ENCODE data around the gene IPO13.
A peak's percentile ranks its signal among the peaks of the same experiment; 100 is the strongest.

Gene IPO13

DNA sequence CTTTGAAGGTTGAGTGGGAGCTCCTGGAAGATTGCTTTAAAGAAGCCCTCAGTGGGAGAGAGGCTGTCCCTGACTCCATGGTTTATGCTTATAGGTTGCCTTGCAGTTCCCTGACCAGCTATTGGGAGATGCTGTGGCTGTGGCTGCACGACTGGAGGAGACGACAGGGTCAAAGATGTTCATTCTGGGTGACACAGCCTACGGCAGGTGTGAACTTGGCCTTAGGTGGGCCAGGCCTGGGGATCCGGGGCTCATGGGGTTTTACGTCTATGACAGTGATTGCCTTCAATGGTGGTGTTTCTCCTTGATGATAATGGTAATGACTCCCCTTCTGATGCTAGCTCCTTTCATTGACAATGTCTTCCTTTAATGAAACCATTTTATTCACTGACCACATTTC, 23.8 kb downstream of the IPO13 start:
- no peak for DNase-seq (ENCODE audit: low read depth)
- in situ Hi-C loops (cut with HindIII; ENCODE audit: low sequenced_read_pairs), result loop anchor here (5.0 to 10.0 kb wide), 2 partner anchors 54 to 203 kb away; no protein-coding TSS in a partner anchor
- TF ChIP-seq, protein P1, sequence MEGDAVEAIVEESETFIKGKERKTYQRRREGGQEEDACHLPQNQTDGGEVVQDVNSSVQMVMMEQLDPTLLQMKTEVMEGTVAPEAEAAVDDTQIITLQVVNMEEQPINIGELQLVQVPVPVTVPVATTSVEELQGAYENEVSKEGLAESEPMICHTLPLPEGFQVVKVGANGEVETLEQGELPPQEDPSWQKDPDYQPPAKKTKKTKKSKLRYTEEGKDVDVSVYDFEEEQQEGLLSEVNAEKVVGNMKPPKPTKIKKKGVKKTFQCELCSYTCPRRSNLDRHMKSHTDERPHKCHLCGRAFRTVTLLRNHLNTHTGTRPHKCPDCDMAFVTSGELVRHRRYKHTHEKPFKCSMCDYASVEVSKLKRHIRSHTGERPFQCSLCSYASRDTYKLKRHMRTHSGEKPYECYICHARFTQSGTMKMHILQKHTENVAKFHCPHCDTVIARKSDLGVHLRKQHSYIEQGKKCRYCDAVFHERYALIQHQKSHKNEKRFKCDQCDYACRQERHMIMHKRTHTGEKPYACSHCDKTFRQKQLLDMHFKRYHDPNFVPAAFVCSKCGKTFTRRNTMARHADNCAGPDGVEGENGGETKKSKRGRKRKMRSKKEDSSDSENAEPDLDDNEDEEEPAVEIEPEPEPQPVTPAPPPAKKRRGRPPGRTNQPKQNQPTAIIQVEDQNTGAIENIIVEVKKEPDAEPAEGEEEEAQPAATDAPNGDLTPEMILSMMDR (IDR thresholded peaks at IDR 0.05; ENCODE audit: low read depth, low read length, missing control alignments), result no peak
- H3K4me3 ChIP-seq (ENCODE audit: low read depth, low read length), result peak overlapping the region; percentile 96

GRCh38 chr1:43970911-43971310, 24.2 kb downstream of the IPO13 start:
- in situ Hi-C loops (cut with HindIII; ENCODE audit: low sequenced_read_pairs), result loop anchor here (5.0 to 10.0 kb wide), 2 partner anchors 54 to 204 kb away; no protein-coding TSS in a partner anchor
- TF ChIP-seq, protein P1 (IDR thresholded peaks at IDR 0.05; ENCODE audit: low read depth, low read length, missing control alignments), result no peak
- no peak for DNase-seq (ENCODE audit: low read depth)
- peak overlapping the region; percentile 96 for H3K4me3 ChIP-seq (ENCODE audit: low read depth, low read length)

DNA sequence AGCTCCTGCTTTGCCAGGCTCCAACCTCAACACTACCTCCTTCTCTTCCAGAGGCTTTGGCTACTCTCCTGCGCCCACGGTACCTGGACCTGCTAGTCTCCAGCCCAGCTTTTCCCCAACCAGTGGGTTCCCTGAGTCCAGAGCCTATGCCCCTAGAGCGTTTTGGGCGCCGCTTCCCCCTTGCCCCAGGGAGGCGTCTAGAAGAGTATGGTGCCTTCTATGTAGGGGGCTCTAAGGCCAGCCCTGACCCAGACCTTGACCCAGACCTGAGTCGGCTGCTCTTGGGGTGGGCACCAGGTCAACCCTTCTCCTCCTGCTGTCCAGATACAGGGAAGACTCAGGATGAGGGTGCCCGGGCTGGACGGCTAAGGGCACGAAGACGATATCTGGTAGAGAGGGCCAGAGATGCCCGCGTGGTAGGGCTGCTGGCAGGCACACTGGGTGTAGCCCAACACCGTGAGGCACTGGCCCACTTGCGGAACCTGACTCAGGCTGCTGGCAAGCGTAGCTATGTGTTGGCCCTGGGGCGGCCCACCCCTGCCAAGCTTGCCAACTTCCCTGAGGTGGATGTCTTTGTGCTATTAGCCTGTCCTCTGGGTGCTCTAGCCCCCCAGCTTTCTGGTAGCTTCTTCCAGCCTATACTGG, 24.7 kb downstream of the IPO13 start:
- H3K4me3 ChIP-seq (ENCODE audit: low read depth, low read length), result no peak overlapping the region
- TF ChIP-seq, protein P1 (IDR thresholded peaks at IDR 0.05; ENCODE audit: low read depth, low read length, missing control alignments), result no peak
- no peak for DNase-seq (ENCODE audit: low read depth)
- in situ Hi-C loops (cut with HindIII; ENCODE audit: low sequenced_read_pairs), result loop anchor here (5.0 to 10.0 kb wide), 2 partner anchors 53 to 204 kb away; no protein-coding TSS in a partner anchor

DNA sequence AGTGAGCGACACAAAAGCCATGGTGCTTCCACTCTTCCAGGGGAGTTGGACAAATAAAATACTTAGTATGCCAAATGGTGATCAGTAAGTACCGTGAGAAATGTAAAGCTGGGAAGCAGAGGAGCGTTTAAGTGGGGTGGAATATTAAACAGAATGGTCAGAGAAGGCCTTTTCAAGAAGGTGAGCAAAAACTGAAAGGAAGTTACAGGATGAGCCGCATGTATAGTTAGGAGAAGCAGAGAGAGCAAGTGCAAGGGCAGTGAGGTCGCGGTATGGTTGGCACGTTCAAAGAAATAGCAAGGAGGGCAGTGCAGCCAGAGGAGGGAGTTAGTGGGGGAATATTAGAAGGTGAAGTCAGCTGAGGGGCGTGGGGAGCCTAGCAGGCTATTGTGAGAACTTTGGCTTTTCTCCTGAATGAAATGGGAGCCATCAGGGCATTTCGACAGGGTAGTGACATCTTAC, 27.3 kb downstream of the IPO13 start:
- TF ChIP-seq, protein P1 (IDR thresholded peaks at IDR 0.05; ENCODE audit: low read depth, low read length, missing control alignments), result no peak
- in situ Hi-C loops (cut with HindIII; ENCODE audit: low sequenced_read_pairs), result loop anchor here (5.0 to 10.0 kb wide), 2 partner anchors 51 to 207 kb away; no protein-coding TSS in a partner anchor
- peak overlapping the region; percentile 95 for H3K4me3 ChIP-seq (ENCODE audit: low read depth, low read length)
- no peak for DNase-seq (ENCODE audit: low read depth)

DNA sequence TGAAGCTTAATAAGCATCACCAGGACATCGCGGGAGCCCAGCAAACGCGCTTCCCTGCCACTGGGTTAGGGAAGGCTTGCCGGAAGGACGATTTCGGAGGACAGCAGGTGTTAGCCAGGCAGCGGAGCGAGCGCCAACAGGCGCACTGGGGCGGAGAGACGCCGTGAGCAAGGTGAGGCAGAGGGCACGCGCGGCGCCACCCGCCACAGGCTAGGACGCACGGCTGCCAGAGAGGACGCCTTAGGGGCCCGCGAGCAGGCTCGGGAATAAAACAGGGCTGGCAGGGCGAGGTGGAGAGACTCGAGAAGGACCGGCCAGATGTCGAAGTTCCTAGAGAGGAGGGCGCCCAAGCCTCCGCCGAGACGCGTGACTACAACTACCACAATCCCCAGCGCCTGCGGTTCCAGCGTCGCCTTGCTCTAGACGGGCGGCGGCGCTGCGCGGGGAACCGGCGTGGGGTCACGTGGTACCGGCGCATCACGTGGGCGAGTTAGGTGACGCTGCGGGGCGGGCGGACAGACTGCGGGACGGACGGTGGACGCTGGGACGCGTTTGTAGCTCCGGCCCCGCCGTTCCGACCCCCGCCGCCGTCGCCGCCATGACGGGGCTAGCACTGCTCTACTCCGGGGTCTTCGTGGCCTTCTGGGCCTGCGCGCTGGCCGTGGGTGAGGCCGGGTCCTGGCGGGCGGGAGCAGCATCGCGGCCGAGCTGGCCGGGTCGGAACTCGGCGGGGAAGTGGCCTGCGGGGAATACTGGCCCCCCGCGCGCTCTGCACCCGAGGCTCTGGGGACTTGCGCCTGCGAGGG, 27.9 kb downstream of the IPO13 start, which contains the start of gene ATP6V0B:
ATP6V0B (plus strand) TSS at position 518 of the 806 bp plus-strand sequence; CDS start at position 599, 81 bp downstream.
- peak; percentile 80 for DNase-seq (ENCODE audit: low read depth)
- in situ Hi-C loops (cut with HindIII; ENCODE audit: low sequenced_read_pairs), result loop anchor here (5.0 to 10.0 kb wide), 2 partner anchors 50 to 207 kb away; no protein-coding TSS in a partner anchor
- TF ChIP-seq, protein P1 (IDR thresholded peaks at IDR 0.05; ENCODE audit: low read depth, low read length, missing control alignments), result no peak
- H3K4me3 ChIP-seq (ENCODE audit: low read depth, low read length), result peak within 1 kb of the TSS; percentile 95

- no peak for DNase-seq (ENCODE audit: low read depth)
- TF ChIP-seq, protein P1 (IDR thresholded peaks at IDR 0.05; ENCODE audit: low read depth, low read length, missing control alignments), result no peak
- in situ Hi-C loops (cut with HindIII; ENCODE audit: low sequenced_read_pairs), result loop anchor here (10.0 kb wide), 1 partner anchor 49 kb away; no protein-coding TSS in a partner anchor
- peak overlapping the region; percentile 95 for H3K4me3 ChIP-seq (ENCODE audit: low read depth, low read length)
These were observed 28.7 kb downstream of the IPO13 start for GRCh38 chr1:43975249-43975961.

Measured in astrocyte of the cerebellum (primary cell).